GM18526 (cell line): ENCODE data around the gene RNPEPL1.

Source experiments
- POLR2A ChIP-seq: IDR thresholded peaks from 3 replicates; pipeline ENCODE4 v1.6.1; 2011; ENCODE audit not compliant: insufficient read length; ENCODE audit errors: extremely low read depth

Gene RNPEPL1

GRCh38 chr2:240567872-240568677 lies at the start of gene RNPEPL1:
Gene RNPEPL1, plus strand, starts transcription at chr2:240568484. Its CDS starts 103 bp downstream, at chr2:240568587.
- no peak for TF ChIP-seq POLR2A

GRCh38 chr2:240518981-240519380 lies 49.3 kb upstream of the RNPEPL1 start:
- no peak for TF ChIP-seq POLR2A

GRCh38 chr2:240519396-240520129 lies 48.7 kb upstream of the RNPEPL1 start:
- TF ChIP-seq POLR2A: no peak

GRCh38 chr2:240520130-240520973 lies 47.9 kb upstream of the RNPEPL1 start:
- TF ChIP-seq POLR2A: no peak

- no peak for TF ChIP-seq POLR2A
Measured at GRCh38 chr2:240520974-240521350, 47.3 kb upstream of the RNPEPL1 start.

- no peak for TF ChIP-seq POLR2A
Measured at GRCh38 chr2:240522406-240522805, 45.9 kb upstream of the RNPEPL1 start.

GRCh38 chr2:240523451-240524281 lies 44.6 kb upstream of the RNPEPL1 start:
- TF ChIP-seq POLR2A: no peak

- no peak for TF ChIP-seq POLR2A
Measured at GRCh38 chr2:240524963-240525718, 43.1 kb upstream of the RNPEPL1 start.

- TF ChIP-seq POLR2A: no peak
Measured at GRCh38 chr2:240525802-240526201, 42.5 kb upstream of the RNPEPL1 start.

GRCh38 chr2:240526521-240526920 lies 41.8 kb upstream of the RNPEPL1 start:
- TF ChIP-seq POLR2A: no peak

GRCh38 chr2:240527153-240527750 lies 41.0 kb upstream of the RNPEPL1 start:
- no peak for TF ChIP-seq POLR2A

GRCh38 chr2:240528406-240529040 lies 39.8 kb upstream of the RNPEPL1 start:
- TF ChIP-seq POLR2A: no peak
